ENCODE results near the gene SMOC2. TPM values are rescaled to one million over a fixed set of nuclear protein-coding genes. Genes with fewer than 3 reads are reported as not detected.

The SMOC2 gene
- total and polyA plus RNA-seq, 7 donors = 12.3 to 90.3 (median 22.8) TPM

DNA sequence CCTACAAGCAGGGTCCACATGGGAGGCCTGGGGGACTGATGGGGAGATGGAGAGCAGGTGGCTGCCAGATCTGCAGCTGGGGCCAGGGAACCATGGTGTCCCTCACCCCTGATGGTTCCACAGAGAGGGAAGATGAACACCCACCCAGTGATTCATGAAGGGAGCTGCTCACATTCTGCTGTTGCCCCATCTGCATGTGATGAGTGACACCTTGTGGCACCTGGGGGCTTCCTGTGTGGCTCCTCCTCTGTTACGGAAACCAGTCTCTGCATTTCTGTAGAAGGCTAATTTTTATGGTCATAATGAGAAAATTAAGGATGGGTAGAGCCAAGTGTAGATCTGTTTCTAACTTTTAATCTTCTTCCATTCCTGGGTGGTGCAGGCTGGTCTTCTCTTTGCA is 217.1 kb downstream of the SMOC2 start:
- DNase-seq (no peak), ATAC-seq (no peak)
- H3K4me3 ChIP-seq = no peak overlapping the region
- H3K27me3 ChIP-seq (ENCODE audit: insufficient read depth in 3 of 3, low read length in 2 of 3) = peaks cover 0 to 11% (median 2%) of the 10 kb centered on the region in 3 donors
- TF ChIP-seq, protein P1, sequence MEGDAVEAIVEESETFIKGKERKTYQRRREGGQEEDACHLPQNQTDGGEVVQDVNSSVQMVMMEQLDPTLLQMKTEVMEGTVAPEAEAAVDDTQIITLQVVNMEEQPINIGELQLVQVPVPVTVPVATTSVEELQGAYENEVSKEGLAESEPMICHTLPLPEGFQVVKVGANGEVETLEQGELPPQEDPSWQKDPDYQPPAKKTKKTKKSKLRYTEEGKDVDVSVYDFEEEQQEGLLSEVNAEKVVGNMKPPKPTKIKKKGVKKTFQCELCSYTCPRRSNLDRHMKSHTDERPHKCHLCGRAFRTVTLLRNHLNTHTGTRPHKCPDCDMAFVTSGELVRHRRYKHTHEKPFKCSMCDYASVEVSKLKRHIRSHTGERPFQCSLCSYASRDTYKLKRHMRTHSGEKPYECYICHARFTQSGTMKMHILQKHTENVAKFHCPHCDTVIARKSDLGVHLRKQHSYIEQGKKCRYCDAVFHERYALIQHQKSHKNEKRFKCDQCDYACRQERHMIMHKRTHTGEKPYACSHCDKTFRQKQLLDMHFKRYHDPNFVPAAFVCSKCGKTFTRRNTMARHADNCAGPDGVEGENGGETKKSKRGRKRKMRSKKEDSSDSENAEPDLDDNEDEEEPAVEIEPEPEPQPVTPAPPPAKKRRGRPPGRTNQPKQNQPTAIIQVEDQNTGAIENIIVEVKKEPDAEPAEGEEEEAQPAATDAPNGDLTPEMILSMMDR (IDR thresholded peaks at IDR 0.05) = no peak
- H3K27ac ChIP-seq = no peak overlapping the region
- intact Hi-C loops (cut with DNase I) = no loop called here
- WGBS, 3 donors = 82 to 100% (median 86%) methylated on average over 1 of the region's 1 CpG
- no peaks in the 10 kb centered on the region for H3K9me3 ChIP-seq
- H3K36me3 ChIP-seq (ENCODE audit: insufficient read depth in 1 of 2, low read depth in 1 of 2) = no peaks in the 10 kb centered on the region
- no peaks in the 10 kb centered on the region for H3K4me1 ChIP-seq

DNA sequence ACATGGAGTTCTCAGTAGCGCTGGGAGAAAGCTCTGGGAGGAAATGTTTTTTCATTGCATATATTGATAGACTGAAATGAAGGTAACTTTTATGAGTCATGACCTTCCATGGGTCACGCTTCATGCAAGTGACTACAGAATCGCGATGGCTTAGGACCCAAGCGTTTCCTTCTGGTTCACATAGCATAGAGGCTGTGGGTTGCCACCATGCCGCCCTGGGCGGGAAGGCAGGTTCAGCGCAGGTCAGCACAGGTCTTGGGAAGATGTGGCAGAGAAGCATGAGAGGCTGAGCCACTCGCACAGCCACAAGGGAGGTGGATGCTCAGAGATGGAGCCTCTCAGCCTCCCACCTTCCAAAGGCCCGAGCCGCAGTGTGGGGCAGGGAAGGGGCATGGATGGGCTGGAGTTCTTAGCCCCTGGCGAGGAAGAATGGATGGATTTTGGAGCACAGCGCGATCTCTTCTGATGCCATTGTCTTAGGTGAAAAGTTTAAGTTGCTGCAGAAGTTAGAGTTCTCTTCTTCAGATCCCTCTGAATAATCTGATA is 219.5 kb downstream of the SMOC2 start:
- intact Hi-C loops (cut with DNase I) = no loop called here
- DNase-seq = no peak
- WGBS, 3 donors = 93 to 94% (median 94%) methylated on average over 14 of the region's 14 CpGs
- Histone ChIP-seq H3K27ac (no peak overlapping the region), H3K4me1 (no peaks in the 10 kb centered on the region), H3K27me3 (ENCODE audit: insufficient read depth in 3 of 3, low read length in 2 of 3) (peaks cover 0 to 18% (median 2%) of the 10 kb centered on the region in 3 donors), H3K36me3 (ENCODE audit: insufficient read depth in 1 of 2, low read depth in 1 of 2) (no peaks in the 10 kb centered on the region), H3K9me3 (no peaks in the 10 kb centered on the region), H3K4me3 (no peak overlapping the region)
- TF ChIP-seq, protein P1 (IDR thresholded peaks at IDR 0.05) = no peak
- no peak for ATAC-seq

DNA sequence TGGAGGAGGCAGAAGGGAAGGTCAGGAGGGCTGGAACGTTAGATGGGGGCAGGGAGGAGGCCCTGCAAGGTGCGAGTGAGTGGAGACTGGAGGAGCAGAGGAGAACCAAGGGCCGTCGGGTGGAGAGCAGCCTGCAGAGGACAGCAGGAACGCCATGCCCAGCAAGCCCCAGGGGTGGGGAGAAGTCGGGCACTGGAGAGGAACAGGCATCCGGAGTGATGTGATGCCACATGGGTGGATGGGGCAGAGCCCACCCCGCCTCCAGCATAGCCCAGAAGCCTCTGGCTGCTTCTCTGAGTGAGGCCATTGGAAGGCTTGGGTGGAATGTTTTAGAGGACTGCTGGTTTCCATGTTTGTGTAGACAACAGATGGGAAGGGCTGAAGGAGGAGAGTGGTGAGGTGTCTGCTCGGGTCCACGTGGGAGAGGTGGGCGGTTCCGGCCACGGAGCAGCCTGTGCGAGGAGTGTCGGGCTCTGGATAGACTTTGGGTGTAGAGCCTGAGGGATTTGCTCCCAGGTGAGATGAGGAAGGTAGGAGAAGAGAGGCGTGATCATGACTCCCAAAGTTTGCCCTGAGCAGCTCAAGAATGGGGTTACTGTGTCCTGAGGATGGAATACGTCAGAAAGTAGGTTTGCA is 221.4 kb downstream of the SMOC2 start:
- Histone ChIP-seq H3K36me3 (ENCODE audit: insufficient read depth in 1 of 2, low read depth in 1 of 2) (no peaks in the 10 kb centered on the region), H3K4me3 (no peak overlapping the region), H3K27ac (no peak overlapping the region), H3K27me3 (ENCODE audit: insufficient read depth in 3 of 3, low read length in 2 of 3) (peaks cover 0 to 22% (median 2%) of the 10 kb centered on the region in 3 donors), H3K4me1 (no peaks in the 10 kb centered on the region), H3K9me3 (no peaks in the 10 kb centered on the region)
- TF ChIP-seq, protein P1 (IDR thresholded peaks at IDR 0.05) = no peak
- 83 to 88% (median 85%) methylated on average over 17 of the region's 17 CpGs for WGBS, 3 donors
- ATAC-seq (no peak), DNase-seq (no peak)
- intact Hi-C loops (cut with DNase I) = no loop called here

DNA sequence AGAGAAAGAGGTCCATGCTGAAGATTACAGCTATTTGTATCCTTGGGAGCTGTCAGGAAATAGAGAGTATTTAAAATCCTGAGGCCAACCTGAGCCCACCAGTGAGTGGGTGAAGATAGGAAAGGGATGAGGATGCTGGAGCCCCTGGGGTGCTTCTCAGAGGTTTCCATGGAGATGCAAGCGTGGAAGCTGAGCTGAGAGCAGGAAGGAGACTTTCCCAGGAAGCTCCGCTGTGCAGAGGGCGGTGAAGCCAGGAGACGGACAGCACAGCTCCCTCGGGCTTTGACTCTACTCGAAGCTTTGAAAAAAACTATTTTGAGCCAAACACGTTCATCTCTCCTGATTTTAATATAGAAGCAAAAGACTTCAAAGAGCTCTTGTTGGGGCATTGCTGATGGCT is 222.1 kb downstream of the SMOC2 start:
- no peak overlapping the region for H3K4me3 ChIP-seq

More for the DNA sequence above, 222.1 kb downstream of the SMOC2 start:
- Histone ChIP-seq H3K27ac (no peak overlapping the region), H3K4me1 (no peaks in the 10 kb centered on the region), H3K27me3 (ENCODE audit: insufficient read depth in 3 of 3, low read length in 2 of 3) (peaks cover 0 to 22% (median 2%) of the 10 kb centered on the region in 3 donors), H3K36me3 (ENCODE audit: insufficient read depth in 1 of 2, low read depth in 1 of 2) (no peaks in the 10 kb centered on the region), H3K9me3 (no peaks in the 10 kb centered on the region)
- intact Hi-C loops (cut with DNase I) = no loop called here
- no peak for DNase-seq
- WGBS, 3 donors = 45 to 50% (median 45%) methylated on average over 7 of the region's 7 CpGs
- TF ChIP-seq, protein P1 (IDR thresholded peaks at IDR 0.05) = no peak
- ATAC-seq = no peak

Data from psoas muscle (tissue), 8 donors.